ENCODE measurements around the gene SPAG17.

The SPAG17 gene

GRCh38 chr1:118115567-118116295 lies 69.3 kb downstream of the SPAG17 start:
- Histone ChIP-seq H3F3A (ENCODE audit: insufficient read depth) (no peaks in the 10 kb centered on the region), H3K4me3 (ENCODE audit: insufficient read depth, low read length, poor library complexity, severe bottlenecking) (no peak overlapping the region), H3K36me3 (ENCODE audit: low read length) (no peaks in the 10 kb centered on the region), H2AFZ (ENCODE audit: low read depth, low read length, severe bottlenecking) (no peak overlapping the region), H3K4me2 (ENCODE audit: low read depth, low read length, poor library complexity, severe bottlenecking) (no peak overlapping the region), H3K27ac (ENCODE audit: low read depth, low read length) (no peak overlapping the region), H3K9ac (ENCODE audit: low read length) (no peak overlapping the region), H3K79me2 (ENCODE audit: insufficient read depth, low read length) (no peaks in the 10 kb centered on the region), H3K27me3 (ENCODE audit: low read length) (no peaks in the 10 kb centered on the region), H3K9me2 (replicated peaks; ENCODE audit: insufficient read depth, low read length) (no peaks in the 10 kb centered on the region), H4K20me1 (ENCODE audit: low read depth, low read length) (no peaks in the 10 kb centered on the region), H3K9me3 (ENCODE audit: insufficient read depth, low read length) (no peaks in the 10 kb centered on the region)
- no peak for TF ChIP-seq EZH2phosphoT487 (conservative IDR thresholded peaks at IDR 0.05; ENCODE audit: low read length)
- TF ChIP-seq, protein P1, sequence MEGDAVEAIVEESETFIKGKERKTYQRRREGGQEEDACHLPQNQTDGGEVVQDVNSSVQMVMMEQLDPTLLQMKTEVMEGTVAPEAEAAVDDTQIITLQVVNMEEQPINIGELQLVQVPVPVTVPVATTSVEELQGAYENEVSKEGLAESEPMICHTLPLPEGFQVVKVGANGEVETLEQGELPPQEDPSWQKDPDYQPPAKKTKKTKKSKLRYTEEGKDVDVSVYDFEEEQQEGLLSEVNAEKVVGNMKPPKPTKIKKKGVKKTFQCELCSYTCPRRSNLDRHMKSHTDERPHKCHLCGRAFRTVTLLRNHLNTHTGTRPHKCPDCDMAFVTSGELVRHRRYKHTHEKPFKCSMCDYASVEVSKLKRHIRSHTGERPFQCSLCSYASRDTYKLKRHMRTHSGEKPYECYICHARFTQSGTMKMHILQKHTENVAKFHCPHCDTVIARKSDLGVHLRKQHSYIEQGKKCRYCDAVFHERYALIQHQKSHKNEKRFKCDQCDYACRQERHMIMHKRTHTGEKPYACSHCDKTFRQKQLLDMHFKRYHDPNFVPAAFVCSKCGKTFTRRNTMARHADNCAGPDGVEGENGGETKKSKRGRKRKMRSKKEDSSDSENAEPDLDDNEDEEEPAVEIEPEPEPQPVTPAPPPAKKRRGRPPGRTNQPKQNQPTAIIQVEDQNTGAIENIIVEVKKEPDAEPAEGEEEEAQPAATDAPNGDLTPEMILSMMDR (IDR thresholded peaks at IDR 0.05; ENCODE audit: insufficient read depth, low read length, poor library complexity, severe bottlenecking) = no peak

- H3K79me2 ChIP-seq (ENCODE audit: insufficient read depth, low read length) = no peaks in the 10 kb centered on the region
- H3K9ac ChIP-seq (ENCODE audit: low read length) = no peak overlapping the region
- H3K9me2 ChIP-seq (replicated peaks; ENCODE audit: insufficient read depth, low read length) = no peaks in the 10 kb centered on the region
- H3F3A ChIP-seq (ENCODE audit: insufficient read depth) = no peaks in the 10 kb centered on the region
- H3K27me3 ChIP-seq (ENCODE audit: low read length) = no peaks in the 10 kb centered on the region
- no peak overlapping the region for H2AFZ ChIP-seq (ENCODE audit: low read depth, low read length, severe bottlenecking)
- TF ChIP-seq, protein P1 (IDR thresholded peaks at IDR 0.05; ENCODE audit: insufficient read depth, low read length, poor library complexity, severe bottlenecking) = no peak
- TF ChIP-seq EZH2phosphoT487 (conservative IDR thresholded peaks at IDR 0.05; ENCODE audit: low read length) = no peak
- H3K9me3 ChIP-seq (ENCODE audit: insufficient read depth, low read length) = no peaks in the 10 kb centered on the region
- no peaks in the 10 kb centered on the region for H3K36me3 ChIP-seq (ENCODE audit: low read length)
- no peak overlapping the region for H3K4me3 ChIP-seq (ENCODE audit: insufficient read depth, low read length, poor library complexity, severe bottlenecking)
- no peak overlapping the region for H3K27ac ChIP-seq (ENCODE audit: low read depth, low read length)
- no peaks in the 10 kb centered on the region for H4K20me1 ChIP-seq (ENCODE audit: low read depth, low read length)
- H3K4me2 ChIP-seq (ENCODE audit: low read depth, low read length, poor library complexity, severe bottlenecking) = no peak overlapping the region
Observed at GRCh38 chr1:118113261-118113660, 71.8 kb downstream of the SPAG17 start.

DNA sequence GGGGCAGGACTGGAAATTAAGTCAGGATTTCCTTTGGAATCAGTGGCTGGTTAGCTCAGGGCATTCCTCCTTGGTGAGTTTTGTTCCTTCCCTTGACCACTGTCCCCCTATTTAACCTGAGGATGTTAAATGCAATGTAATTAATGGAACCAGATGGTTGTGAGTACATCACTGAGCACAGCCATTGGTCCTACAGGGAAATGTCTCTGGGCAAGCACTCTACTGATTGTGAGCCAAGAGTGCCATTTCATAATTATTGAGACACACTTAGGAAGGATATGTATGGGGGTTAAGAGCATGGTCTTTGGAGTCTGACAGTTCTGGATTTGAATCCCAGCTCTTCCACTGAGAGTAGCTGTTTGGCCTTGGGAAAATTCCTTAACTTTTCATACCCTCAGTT lies 74.4 kb downstream of the SPAG17 start:
- no peaks in the 10 kb centered on the region for H3K9me2 ChIP-seq (replicated peaks; ENCODE audit: insufficient read depth, low read length)
- no peaks in the 10 kb centered on the region for H3K27me3 ChIP-seq (ENCODE audit: low read length)
- H3K9me3 ChIP-seq (ENCODE audit: insufficient read depth, low read length) = no peaks in the 10 kb centered on the region
- H3K36me3 ChIP-seq (ENCODE audit: low read length) = no peaks in the 10 kb centered on the region
- no peak overlapping the region for H3K27ac ChIP-seq (ENCODE audit: low read depth, low read length)
- H2AFZ ChIP-seq (ENCODE audit: low read depth, low read length, severe bottlenecking) = no peak overlapping the region
- H3K79me2 ChIP-seq (ENCODE audit: insufficient read depth, low read length) = no peaks in the 10 kb centered on the region
- no peaks in the 10 kb centered on the region for H3F3A ChIP-seq (ENCODE audit: insufficient read depth)
- no peaks in the 10 kb centered on the region for H4K20me1 ChIP-seq (ENCODE audit: low read depth, low read length)
- no peak overlapping the region for H3K9ac ChIP-seq (ENCODE audit: low read length)
- H3K4me2 ChIP-seq (ENCODE audit: low read depth, low read length, poor library complexity, severe bottlenecking) = no peak overlapping the region
- no peak for TF ChIP-seq EZH2phosphoT487 (conservative IDR thresholded peaks at IDR 0.05; ENCODE audit: low read length)
- TF ChIP-seq, protein P1 (IDR thresholded peaks at IDR 0.05; ENCODE audit: insufficient read depth, low read length, poor library complexity, severe bottlenecking) = no peak
- H3K4me3 ChIP-seq (ENCODE audit: insufficient read depth, low read length, poor library complexity, severe bottlenecking) = no peak overlapping the region
